Testis (tissue), 3 donors: ENCODE results near the gene CCDC50. TPM values are rescaled to one million over a fixed set of nuclear protein-coding genes. Genes with fewer than 3 reads are reported as not detected.

Source experiments
- polyA plus RNA-seq: library from polyadenylated mRNA; stranded (reverse); fragments of 350-450 nt; fragmentation: Illumina TruSeq; extraction: RNeasy Lipid Tissue Mini Kit (QIAGEN cat#74804); gene quantifications from one replicate; pipeline ENCODE4 v1.2.3, GENCODE V29; 2014; ENCODE audit warnings: low read depth, low replicate concordance; ENCODE audit not compliant: insufficient read depth
- total RNA-seq, 2 donors: library from RNA; depleted of rRNA; stranded (reverse); fragments of >200 nt; gene quantifications; one replicate each; pipeline ENCODE4 v1.2.3, GENCODE V29; 2016

The CCDC50 gene
- total and polyA plus RNA-seq, 3 donors from 2014 or later, result 65.0 to 69.9 (median 68.2) TPM

Other genes with a start within 250 kb of the CCDC50 start
- gene OSTN, start 130.2 kb upstream of the CCDC50 start, total RNA-seq, result not detected
- 0.16 TPM for gene OSTN, start 130.2 kb upstream of the CCDC50 start, polyA plus RNA-seq
- 10 to 100 TPM in 1 of 2 donors, 1 to 10 TPM in 1; 5.9 to 13.1 TPM for gene UTS2B, start 1.1 kb downstream of the CCDC50 start, total RNA-seq
- 12.3 TPM for gene UTS2B, start 1.1 kb downstream of the CCDC50 start, polyA plus RNA-seq
- not detected for gene PYDC2, start 131.8 kb downstream of the CCDC50 start, total RNA-seq
- gene PYDC2, start 131.8 kb downstream of the CCDC50 start, polyA plus RNA-seq, result not detected